GM19467 (cell line): ENCODE measurements around the gene UNC5CL.
"Not testable (repeated sequence)": the region's sequence is repeated elsewhere in the genome, so short reads cannot be mapped to it uniquely, and the experiment has no call there.

Experiments used
- ATAC-seq: cut with Tn5 transposase; IDR thresholded peaks from one replicate; pipeline ENCODE4 v1.9.1; 2021; ENCODE audit warnings: mild to moderate bottlenecking, moderate library complexity; ENCODE audit not compliant: unreplicated experiment

Gene UNC5CL

GRCh38 chr6:41011673-41012072 lies 27.3 kb downstream of the UNC5CL start:
- no peak for ATAC-seq

- ATAC-seq, result no peak
Measured at GRCh38 chr6:41009669-41010068, 29.4 kb downstream of the UNC5CL start.

GRCh38 chr6:41008011-41008410 lies 31.0 kb downstream of the UNC5CL start:
- no peak for ATAC-seq

DNA sequence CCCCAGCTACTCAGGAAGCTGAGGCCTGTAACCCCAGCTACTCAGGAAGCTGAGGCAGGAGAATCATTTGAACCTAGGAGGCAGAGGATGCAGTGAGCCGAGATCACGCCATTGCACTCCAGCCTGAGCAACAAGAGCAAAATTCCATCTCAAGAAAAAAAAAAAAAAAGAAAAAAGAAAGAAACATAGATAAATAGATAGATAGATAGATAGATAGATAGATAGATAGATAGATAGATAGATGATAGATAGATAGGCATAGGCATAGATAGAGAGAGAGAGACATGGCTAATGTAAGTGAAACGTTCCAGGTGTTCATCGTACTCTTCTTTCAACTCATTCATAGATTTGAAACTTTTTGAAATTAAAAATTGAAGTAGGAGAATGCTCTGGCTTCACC lies 32.0 kb downstream of the UNC5CL start:
- not testable (repeated sequence) for ATAC-seq

DNA sequence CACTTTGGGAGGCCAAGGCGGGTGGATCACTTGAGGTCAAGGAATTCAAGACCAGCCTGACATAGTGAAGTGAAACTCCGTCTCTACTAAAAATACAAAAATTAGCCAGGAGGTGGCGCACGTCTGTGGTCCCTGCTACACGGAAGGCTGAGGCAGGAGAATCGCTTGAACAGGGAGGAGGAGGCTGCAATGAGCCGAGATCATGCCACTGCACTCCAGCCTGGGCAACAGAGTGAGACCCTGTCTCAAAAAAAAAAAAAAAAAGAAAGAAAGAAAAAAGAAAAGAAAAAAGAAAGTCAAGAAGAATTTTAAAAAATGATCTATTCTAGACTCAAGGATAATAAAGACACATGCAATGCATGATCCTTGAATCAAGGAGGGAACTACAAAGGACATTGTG lies 32.8 kb downstream of the UNC5CL start:
- not testable (repeated sequence) for ATAC-seq

DNA sequence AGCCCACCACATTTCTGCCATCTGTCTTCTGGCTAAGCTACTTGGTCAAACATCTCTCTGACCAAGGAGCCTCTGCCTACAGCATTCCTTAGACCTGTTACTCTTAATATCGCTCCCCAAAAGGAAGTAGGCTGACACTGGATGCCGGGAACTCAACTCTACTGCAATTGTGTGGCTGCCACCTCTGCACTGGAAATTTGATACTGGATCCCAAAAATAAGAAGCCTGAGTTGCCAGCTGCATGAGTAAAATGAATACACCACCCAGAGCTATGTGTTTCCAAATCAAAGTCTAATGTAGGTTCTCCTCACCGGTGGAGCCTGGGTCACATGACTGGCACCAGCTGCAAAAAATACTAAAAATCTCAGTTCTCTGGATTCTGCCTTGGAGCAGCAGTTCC lies 36.9 kb downstream of the UNC5CL start:
- no peak for ATAC-seq

DNA sequence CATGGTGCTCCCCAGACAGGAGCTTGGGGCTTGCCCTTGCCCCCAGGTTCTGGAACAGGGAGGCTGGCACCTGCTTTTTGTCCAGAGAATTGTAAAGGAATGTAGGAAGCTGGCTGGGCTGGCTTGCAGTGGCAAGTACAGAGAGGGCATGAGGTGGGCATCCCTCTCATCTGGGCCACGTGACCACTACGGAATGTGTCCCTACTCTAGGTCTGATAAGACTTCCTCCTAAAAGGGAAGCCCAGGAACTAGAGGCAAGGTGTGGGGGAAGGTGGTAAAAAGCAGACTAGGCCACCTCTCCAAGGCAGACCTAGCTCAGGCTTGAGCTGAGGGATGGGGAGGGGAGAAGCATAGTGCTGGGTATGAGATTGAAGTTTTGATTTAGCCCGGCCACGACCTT lies 38.8 kb downstream of the UNC5CL start:
- no peak for ATAC-seq

DNA sequence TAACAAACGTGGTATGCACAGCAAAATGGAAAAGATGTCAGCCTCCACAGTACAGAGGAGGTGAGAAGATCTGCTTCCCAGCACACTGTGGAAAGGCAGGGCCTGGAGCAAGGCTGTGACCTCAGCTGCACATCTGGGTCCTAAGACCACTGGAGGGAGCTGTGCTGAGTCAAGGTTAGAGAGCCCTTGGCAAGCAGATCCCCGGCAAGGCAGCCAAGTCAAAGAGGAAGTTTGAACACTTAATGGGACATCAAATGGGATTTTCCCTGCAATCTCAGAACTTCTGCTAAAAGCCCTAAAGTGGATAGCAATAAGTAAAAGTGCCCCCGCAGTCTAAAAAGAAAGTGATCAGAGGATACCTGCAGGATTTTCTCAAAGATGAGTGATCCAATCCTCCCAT lies 39.5 kb downstream of the UNC5CL start:
- no peak for ATAC-seq

- no peak for ATAC-seq
Measured at GRCh38 chr6:40998661-40999060, 40.4 kb downstream of the UNC5CL start.

DNA sequence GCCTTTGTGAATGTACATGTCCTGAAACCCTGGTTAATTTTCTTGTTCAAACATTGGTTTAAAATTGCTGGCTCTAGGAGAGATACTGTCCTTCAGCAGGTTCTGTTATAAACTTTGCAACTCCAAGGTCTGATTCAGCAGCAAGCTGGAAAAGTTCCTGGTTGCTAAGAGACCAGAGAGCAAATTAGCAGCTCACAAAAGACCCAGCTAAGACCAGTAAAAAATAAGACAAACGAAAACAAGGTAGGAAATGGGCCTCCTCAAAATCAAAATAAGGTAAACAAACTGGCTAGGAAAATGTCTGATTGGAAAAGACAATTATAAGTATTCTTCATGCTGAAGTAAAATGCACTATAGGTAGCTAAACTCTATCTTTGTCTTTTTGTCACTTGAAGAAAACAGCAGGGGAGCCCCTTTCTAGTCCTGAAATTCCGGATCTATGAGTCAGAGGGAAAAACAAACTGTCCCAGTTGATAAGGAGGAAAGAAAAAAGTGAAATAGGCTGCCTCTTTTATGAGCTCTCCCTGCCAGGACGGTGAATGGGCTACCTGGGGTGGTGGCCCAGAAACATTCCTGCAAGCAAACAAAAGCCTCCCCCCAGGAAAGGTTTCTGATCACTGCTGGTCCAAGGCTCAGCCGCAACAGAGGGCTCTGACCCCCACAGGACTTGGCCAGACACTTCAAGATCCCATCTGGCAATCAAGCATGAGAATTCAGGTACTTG lies 41.6 kb downstream of the UNC5CL start:
- no peak for ATAC-seq

DNA sequence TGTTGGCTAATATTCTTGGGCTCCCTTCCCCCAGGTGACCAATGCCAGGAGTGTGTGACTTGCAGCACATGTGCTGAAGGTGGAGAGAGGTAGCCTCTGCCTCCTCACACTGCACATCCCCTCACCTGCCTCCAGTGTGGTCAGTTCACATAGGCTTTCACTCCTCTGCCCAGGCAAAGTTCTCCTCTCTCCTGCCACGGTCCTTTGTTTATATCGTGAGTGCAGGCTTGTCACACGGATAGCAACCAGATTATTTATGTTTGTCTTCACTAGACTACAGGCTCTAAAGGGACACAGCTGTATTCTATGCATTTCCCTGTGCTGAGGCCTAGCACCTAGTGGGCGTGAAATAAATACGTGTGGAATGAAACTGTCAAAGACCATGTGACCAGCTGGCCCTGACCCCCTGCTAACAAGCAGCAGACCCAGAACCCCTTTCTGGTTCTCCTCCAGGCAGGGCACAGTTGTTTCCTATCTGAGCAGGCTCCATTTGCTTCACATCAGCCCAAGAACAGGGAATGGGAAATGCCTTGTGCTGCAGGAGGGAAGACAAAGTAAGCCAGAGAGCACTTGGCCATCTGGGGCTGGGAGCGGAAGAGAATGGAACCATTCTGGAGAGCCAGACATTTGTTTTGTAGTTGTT lies 42.3 kb downstream of the UNC5CL start:
- no peak for ATAC-seq

- ATAC-seq, result no peak
Measured at GRCh38 chr6:40992746-40993145, 46.3 kb downstream of the UNC5CL start.

GRCh38 chr6:40990301-40990700 lies 48.7 kb downstream of the UNC5CL start:
- ATAC-seq, result no peak

DNA sequence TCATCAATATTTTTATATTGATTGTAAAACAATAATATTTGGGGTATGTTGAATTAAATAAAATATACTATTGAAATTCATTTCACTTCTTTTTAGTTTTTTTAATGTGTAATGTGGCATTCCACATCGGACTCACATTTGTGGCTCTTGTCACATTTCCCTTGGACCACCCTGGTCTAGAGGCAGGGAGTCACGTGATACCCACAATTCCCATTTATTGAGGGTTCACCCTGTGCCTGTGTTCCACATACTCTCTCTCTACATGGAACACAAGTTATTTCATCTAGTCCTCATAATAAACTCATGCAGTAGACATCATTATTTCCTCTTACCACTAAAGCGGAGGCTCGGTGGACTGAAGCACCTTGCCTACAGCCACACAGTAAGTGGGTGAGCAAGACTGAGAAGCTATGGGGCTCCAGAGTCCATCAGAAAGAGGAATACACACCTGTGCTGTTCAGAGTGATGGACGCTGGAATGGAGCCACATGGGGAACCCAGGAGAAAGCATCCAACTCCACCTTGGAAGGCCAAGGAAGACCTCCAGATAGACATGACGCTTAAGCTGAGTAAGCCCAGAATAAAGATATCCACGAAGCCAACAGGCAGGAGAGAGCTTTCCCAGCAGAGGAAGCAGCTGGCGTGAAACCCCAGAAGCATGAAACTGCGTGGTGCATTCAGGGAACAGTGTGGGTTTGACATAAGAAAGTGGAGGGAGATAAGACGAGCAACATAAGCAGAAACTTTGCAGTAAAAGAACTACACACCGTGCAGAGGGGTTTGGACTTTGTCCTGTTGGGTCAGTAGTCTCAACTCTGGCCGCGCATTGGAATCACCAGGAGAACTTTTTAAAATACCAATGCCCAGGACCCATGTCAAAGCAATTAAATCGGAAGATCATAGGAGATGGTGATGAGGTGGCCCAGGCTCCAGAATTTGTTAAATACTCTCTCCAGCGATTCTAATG lies 49.5 kb downstream of the UNC5CL start:
- ATAC-seq, result no peak

GRCh38 chr6:40988634-40989033 lies 50.4 kb downstream of the UNC5CL start:
- no peak for ATAC-seq

- ATAC-seq, result no peak
Measured at GRCh38 chr6:40986921-40987819, 51.9 kb downstream of the UNC5CL start.

DNA sequence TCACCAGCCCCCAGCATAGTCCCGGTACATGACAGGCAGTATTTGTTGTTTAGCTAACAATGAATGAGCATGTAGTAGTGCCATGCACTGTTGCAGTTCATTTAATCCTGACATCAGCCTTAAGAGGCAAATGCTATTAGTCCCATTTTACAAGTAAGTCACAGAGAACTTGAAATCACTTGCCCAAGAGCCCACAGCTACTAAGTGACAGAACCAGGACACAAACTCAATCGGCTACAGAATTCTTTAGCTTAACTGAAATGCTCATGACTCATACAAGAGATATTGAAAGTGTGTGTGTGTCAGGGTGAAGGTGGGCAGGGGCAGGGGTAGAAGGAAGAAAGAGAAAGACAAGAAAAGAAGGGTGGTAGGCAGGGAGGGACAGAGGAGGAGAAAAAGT lies 52.7 kb downstream of the UNC5CL start:
- ATAC-seq, result no peak

- ATAC-seq, result no peak
Measured at GRCh38 chr6:40983752-40984151, 55.3 kb downstream of the UNC5CL start.

DNA sequence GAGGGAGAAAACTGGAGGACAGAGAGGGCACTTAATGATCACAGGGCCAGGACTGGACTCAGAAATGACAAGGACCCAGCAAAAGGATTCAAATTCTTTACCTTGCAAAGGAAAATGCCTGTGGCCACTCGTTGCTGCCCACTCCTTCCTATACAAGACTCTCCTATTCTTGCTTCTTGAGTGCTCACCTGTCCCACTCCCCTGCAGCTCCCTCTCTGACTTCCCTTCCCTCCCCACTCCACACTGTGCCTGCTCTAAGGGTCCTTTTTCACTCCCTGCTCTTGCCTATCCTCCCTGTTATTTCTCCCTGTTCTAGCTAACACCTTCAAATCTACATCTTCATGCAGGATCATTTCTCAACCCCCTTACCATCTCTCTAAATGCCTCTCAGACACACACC lies 56.1 kb downstream of the UNC5CL start:
- no peak for ATAC-seq

GRCh38 chr6:40978687-40979289 lies 60.2 kb downstream of the UNC5CL start:
- no peak for ATAC-seq
